Suprapubic skin (tissue), 4 donors: ENCODE results near the gene RAB36.

Experiments
- CTCF ChIP-seq, 2 donors: fragments of 200-600 bp in 1 of 2; fragments of 450-650 bp in 1 of 2; sonication (generic) in 1 of 2; IDR thresholded peaks; one replicate each; pipeline ENCODE4 v1.5.1; 2016 to 2019; ENCODE audit warnings: antibody characterized with exemption in 2 of 2, mild to moderate bottlenecking in 1 of 2, moderate library complexity in 1 of 2
- EP300 ChIP-seq: sonication (generic); formaldehyde crosslinking; IDR thresholded peaks from one replicate; pipeline ENCODE4 v1.6.1; 2017; ENCODE audit warnings: antibody characterized with exemption
- POLR2A ChIP-seq, 2 donors: fragments of 450-650 bp; IDR thresholded peaks; one replicate each; pipeline ENCODE4 v1.6.1; 2017; ENCODE audit warnings: antibody characterized with exemption in 2 of 2, mild to moderate bottlenecking in 2 of 2, moderate library complexity in 2 of 2
- POLR2AphosphoS5 ChIP-seq, 3 donors: sonication (generic); formaldehyde crosslinking; IDR thresholded peaks; one replicate each; pipeline ENCODE4 v1.6.1; 2017; ENCODE audit warnings: antibody characterized with exemption in 3 of 3

GRCh38 chr22:23204541-23205157, 59.4 kb downstream of the RAB36 start:
- TF ChIP-seq POLR2AphosphoS5 (IDR thresholded peaks at IDR 0.05) (no peak), CTCF (IDR thresholded peaks at IDR 0.05) (no peak), POLR2A (IDR thresholded peaks at IDR 0.05) (no peak), EP300 (no peak)
